ENCODE measurements around the gene FSHR. TPM values are rescaled to one million over a fixed set of nuclear protein-coding genes. Genes with fewer than 3 reads are reported as not detected.

Gene FSHR
- total RNA-seq, 2 donors from 2014 or later = not detected

- no peak for DNase-seq
- Histone ChIP-seq H3K4me1 (no peaks in the 10 kb centered on the region), H3K27ac (no peak overlapping the region), H3K9me3 (no peaks in the 10 kb centered on the region), H3K27me3 (no peaks in the 10 kb centered on the region), H3K36me3 (replicated peaks in 1 of 2; ENCODE audit: insufficient read depth in 1 of 2, low read depth in 2 of 2) (no peaks in the 10 kb centered on the region), H3K4me3 (no peak overlapping the region)
- intact Hi-C loops (cut with DNase I) = no loop called here
- no peak for ATAC-seq
- 52 to 56% methylated on average over 4 of the region's 4 CpGs for WGBS, 2 donors
- TF ChIP-seq CTCF (IDR thresholded peaks at IDR 0.05) (no peak), POLR2A (IDR thresholded peaks at IDR 0.05) (no peak)
Observed at GRCh38 chr2:49189512-49190225, 35.4 kb upstream of the FSHR start.

GRCh38 chr2:49186050-49186648 is 31.8 kb upstream of the FSHR start:
- Histone ChIP-seq H3K4me1 (no peaks in the 10 kb centered on the region), H3K27me3 (no peaks in the 10 kb centered on the region)

GRCh38 chr2:49178656-49179055 is 24.3 kb upstream of the FSHR start:
- no peak for ATAC-seq

More at GRCh38 chr2:49186050-49186648, 31.8 kb upstream of the FSHR start:
- no peak for ATAC-seq
- Histone ChIP-seq H3K4me3 (no peak overlapping the region), H3K27ac (no peak overlapping the region), H3K9me3 (no peaks in the 10 kb centered on the region), H3K36me3 (replicated peaks in 1 of 2; ENCODE audit: insufficient read depth in 1 of 2, low read depth in 2 of 2) (no peaks in the 10 kb centered on the region)
- 71 to 73% methylated on average over 6 to 9 of the region's 10 CpGs for WGBS, 2 donors
- TF ChIP-seq POLR2A (IDR thresholded peaks at IDR 0.05) = no peak
- no peak for TF ChIP-seq CTCF (IDR thresholded peaks at IDR 0.05)
- intact Hi-C loops (cut with DNase I) = no loop called here
- no peak for DNase-seq

GRCh38 chr2:49177194-49177593 is 22.9 kb upstream of the FSHR start:
- ATAC-seq = no peak
- no peak overlapping the region for H3K4me3 ChIP-seq
- H3K4me1 ChIP-seq = no peaks in the 10 kb centered on the region
- no peaks in the 10 kb centered on the region for H3K9me3 ChIP-seq
- intact Hi-C loops (cut with DNase I) = no loop called here
- no peaks in the 10 kb centered on the region for H3K27me3 ChIP-seq
- no peak for DNase-seq
- H3K36me3 ChIP-seq (replicated peaks in 1 of 2; ENCODE audit: insufficient read depth in 1 of 2, low read depth in 2 of 2) = no peaks in the 10 kb centered on the region
- TF ChIP-seq POLR2A (IDR thresholded peaks at IDR 0.05) (no peak), CTCF (IDR thresholded peaks at IDR 0.05) (no peak)
- WGBS, 2 donors = 94 to 95% methylated on average over 1 of the region's 1 CpG
- H3K27ac ChIP-seq = no peak overlapping the region

More at GRCh38 chr2:49178656-49179055, 24.3 kb upstream of the FSHR start:
- H3K27ac ChIP-seq = no peak overlapping the region
- intact Hi-C loops (cut with DNase I) = no loop called here
- no peaks in the 10 kb centered on the region for H3K4me1 ChIP-seq
- no peak for DNase-seq
- H3K27me3 ChIP-seq = no peaks in the 10 kb centered on the region
- TF ChIP-seq CTCF (IDR thresholded peaks at IDR 0.05) = no peak
- no peak for TF ChIP-seq POLR2A (IDR thresholded peaks at IDR 0.05)
- H3K36me3 ChIP-seq (replicated peaks in 1 of 2; ENCODE audit: insufficient read depth in 1 of 2, low read depth in 2 of 2) = no peaks in the 10 kb centered on the region
- no peaks in the 10 kb centered on the region for H3K9me3 ChIP-seq
- no peak overlapping the region for H3K4me3 ChIP-seq
- WGBS, 2 donors = 51 to 65% methylated on average over 7 of the region's 7 CpGs
